HepG2 (cell line): ENCODE results near the gene RGS14. TPM values are rescaled to one million over a fixed set of nuclear protein-coding genes. Genes with fewer than 3 reads are reported as not detected.

Source experiments
- AGO2 ChIP-seq: fragments of 200-400 bp; formaldehyde crosslinking; optimal IDR thresholded peaks from 2 replicates; pipeline ENCODE3; 2017; ENCODE audit warnings: mild to moderate bottlenecking, low read depth, low read length, moderate library complexity
- BATF2 ChIP-seq: sonication (generic); formaldehyde crosslinking; IDR thresholded peaks from 2 replicates; pipeline ENCODE4 v1.8.0; 2022; ENCODE audit warnings: mild to moderate bottlenecking, missing genetic modification reagents, moderate library complexity
- FOSL2 ChIP-seq: sonication (generic); formaldehyde crosslinking; IDR thresholded peaks from 2 replicates; pipeline ENCODE4 v1.4.0; 2020; ENCODE audit warnings: missing genetic modification reagents
- GFI1 ChIP-seq: sonication (generic); formaldehyde crosslinking; IDR thresholded peaks from 2 replicates; pipeline ENCODE4 v1.5.0; 2020; ENCODE audit warnings: missing genetic modification reagents, mild to moderate bottlenecking, borderline replicate concordance
- KLF9 ChIP-seq: IDR thresholded peaks from 2 replicates; pipeline ENCODE4 v1.6.1; 2016; ENCODE audit warnings: low read depth
- LCORL ChIP-seq, 2 experiments: fragments of 450-650 bp in 1 of 2; sonication (generic) in 1 of 2; formaldehyde crosslinking in 1 of 2; IDR thresholded peaks; 2 replicates each; pipeline versions ENCODE4 v1.5.0 to v1.6.1; 2017 to 2020; ENCODE audit warnings: antibody characterized with exemption in 1 of 2, missing genetic modification reagents in 1 of 2
- MAFG ChIP-seq: sonication (generic); formaldehyde crosslinking; IDR thresholded peaks from 2 replicates; pipeline ENCODE4 v1.5.1; 2020; ENCODE audit warnings: mild to moderate bottlenecking, missing genetic modification reagents
- POLR2G ChIP-seq: fragments of 200-400 bp; formaldehyde crosslinking; IDR thresholded peaks from 2 replicates; pipeline ENCODE4 v1.6.1; 2018; ENCODE audit warnings: mild to moderate bottlenecking, low read depth, low read length, moderate library complexity
- PPARG ChIP-seq: conservative IDR thresholded peaks from 2 replicates; pipeline ENCODE4 v1.6.1; 2016; ENCODE audit warnings: missing biosample characterization, missing genetic modification reagents
- REL ChIP-seq: sonication (generic); formaldehyde crosslinking; conservative IDR thresholded peaks from 2 replicates; pipeline ENCODE4 v1.8.0; 2022; ENCODE audit warnings: mild to moderate bottlenecking, missing genetic modification reagents, moderate library complexity
- SMYD3 ChIP-seq: sonication (generic); formaldehyde crosslinking; IDR thresholded peaks from 2 replicates; pipeline ENCODE4 v1.8.1; 2023; ENCODE audit warnings: mild to moderate bottlenecking, missing genetic modification reagents
- SNRNP70 ChIP-seq: fragments of 200-400 bp; formaldehyde crosslinking; IDR thresholded peaks from 2 replicates; pipeline ENCODE4 v1.6.1; 2017; ENCODE audit warnings: mild to moderate bottlenecking, low read depth, low read length, moderate library complexity
- SPEN ChIP-seq: sonication (generic); formaldehyde crosslinking; IDR thresholded peaks from 2 replicates; pipeline ENCODE4 v1.5.1; 2020; ENCODE audit warnings: low read depth, mild to moderate bottlenecking, missing genetic modification reagents
- YY1 ChIP-seq: IDR thresholded peaks from 2 replicates; pipeline ENCODE4 v1.6.1; 2011; ENCODE audit warnings: low read length, low read depth, moderate library complexity, mild to moderate bottlenecking; ENCODE audit not compliant: insufficient read depth, insufficient replicate concordance
- ZIK1 ChIP-seq: sonication (generic); formaldehyde crosslinking; IDR thresholded peaks from 2 replicates; pipeline ENCODE4 v1.5.0; 2020; ENCODE audit warnings: mild to moderate bottlenecking, low read depth, missing genetic modification reagents, borderline replicate concordance
- ZNF136 ChIP-seq: sonication (generic); formaldehyde crosslinking; IDR thresholded peaks from 2 replicates; pipeline ENCODE4 v1.8.1; 2022; ENCODE audit warnings: low read depth, mild to moderate bottlenecking, moderate library complexity, missing genetic modification reagents
- ZNF512 ChIP-seq: sonication (generic); formaldehyde crosslinking; IDR thresholded peaks from 2 replicates; pipeline ENCODE4 v1.4.0; 2020; ENCODE audit warnings: mild to moderate bottlenecking, missing genetic modification reagents
- ZNF710 ChIP-seq: sonication (generic); formaldehyde crosslinking; IDR thresholded peaks from 2 replicates; pipeline ENCODE4 v1.5.0; 2020; ENCODE audit warnings: mild to moderate bottlenecking, missing genetic modification reagents, borderline replicate concordance
- ZNF720 ChIP-seq: sonication (generic); formaldehyde crosslinking; IDR thresholded peaks from 2 replicates; pipeline ENCODE4 v1.4.0; 2020; ENCODE audit warnings: missing genetic modification reagents
- ZNF850 ChIP-seq: sonication (generic); formaldehyde crosslinking; conservative IDR thresholded peaks from 2 replicates; pipeline ENCODE4 v1.9.0; 2021; ENCODE audit warnings: mild to moderate bottlenecking, missing genetic modification reagents
- ZXDC ChIP-seq: sonication (generic); formaldehyde crosslinking; IDR thresholded peaks from 2 replicates; pipeline ENCODE4 v1.5.0; 2020; ENCODE audit warnings: mild to moderate bottlenecking, missing genetic modification reagents
- polyA plus RNA-seq, 8 experiments: library from polyadenylated mRNA; depleted of rRNA in 3 of 8; stranded (reverse) in 7 of 8; unstranded in 1 of 8; fragments of >200 nt; fragmentation: Illumina TruSeq in 4 of 8; extraction: Trizol in 4 of 8; gene quantifications; 2 replicates each; pipeline versions ENCODE4 v1.2.1 to v1.2.3, GENCODE V29; 2011 to 2016; ENCODE audit warnings: low read depth in 4 of 8, missing spikeins in 1 of 8, mixed read lengths in 1 of 8; ENCODE audit not compliant: insufficient read depth in 1 of 8
- total RNA-seq, 5 experiments: library from RNA; depleted of rRNA; stranded (reverse); fragments of >200 nt; fragmentation: Illumina TruSeq; extraction: Trizol; gene quantifications; 2 replicates each; pipeline ENCODE4 v1.2.3, GENCODE V29; 2016; ENCODE audit warnings: low read depth in 1 of 5

RGS14 gene
- total and polyA plus RNA-seq, 2 of the 13 experiments (the other 11 are each of a cell fraction or from before 2014, with no cell fraction given): 11.1 to 17.2 TPM

- TF ChIP-seq ZNF512 (CRISPR knock-in tag): no peak
- TF ChIP-seq LCORL (IDR thresholded peaks at IDR 0.05): peak; percentile 90
- 0 out of 2 replicates have a peak, but pooled peaks have one; percentile 30 for TF ChIP-seq LCORL (CRISPR knock-in tag; IDR thresholded peaks at IDR 0.05)
- peak; percentile 70 for TF ChIP-seq YY1
- TF ChIP-seq MAFG (CRISPR knock-in tag): no peak
- TF ChIP-seq ZNF710 (CRISPR knock-in tag): 0 out of 2 replicates have a peak, but pooled peaks have one; percentile 18
- no peak for TF ChIP-seq PPARG (CRISPR knock-in tag)
- TF ChIP-seq ZNF136 (CRISPR knock-in tag): no peak
- peak; percentile 16; the same call in 1 of the 2 replicates for TF ChIP-seq FOSL2 (CRISPR knock-in tag)
- TF ChIP-seq KLF9 (CRISPR knock-in tag): no peak
- no peak for TF ChIP-seq AGO2
- TF ChIP-seq POLR2G: no peak; the same call in 1 of the 2 replicates
- 0 out of 2 replicates have a peak, but pooled peaks have one; percentile 15 for TF ChIP-seq BATF2
- TF ChIP-seq ZNF850: no peak
- no peak for TF ChIP-seq REL (CRISPR knock-in tag)
- TF ChIP-seq SMYD3 (CRISPR knock-in tag): no peak
- no peak for TF ChIP-seq ZXDC (CRISPR knock-in tag)
- TF ChIP-seq ZNF720: no peak
- no peak for TF ChIP-seq SNRNP70
- no peak for TF ChIP-seq GFI1
- no peak for TF ChIP-seq ZIK1
- no peak for TF ChIP-seq SPEN (CRISPR knock-in tag)
These were observed 46.3 kb downstream of the RGS14 start (continued) for GRCh38 chr5:177403792-177404640.
